HG03439 (cell line): Measurements from ENCODE around the gene RNF11.

Source experiments
- ATAC-seq: cut with Tn5 transposase; IDR thresholded peaks from one replicate; pipeline ENCODE4 v1.9.1; 2021; ENCODE audit warnings: mild to moderate bottlenecking, moderate library complexity; ENCODE audit not compliant: unreplicated experiment

The RNF11 gene

GRCh38 chr1:51263147-51263877 lies 27.2 kb downstream of the RNF11 start:
- ATAC-seq = no peak

DNA sequence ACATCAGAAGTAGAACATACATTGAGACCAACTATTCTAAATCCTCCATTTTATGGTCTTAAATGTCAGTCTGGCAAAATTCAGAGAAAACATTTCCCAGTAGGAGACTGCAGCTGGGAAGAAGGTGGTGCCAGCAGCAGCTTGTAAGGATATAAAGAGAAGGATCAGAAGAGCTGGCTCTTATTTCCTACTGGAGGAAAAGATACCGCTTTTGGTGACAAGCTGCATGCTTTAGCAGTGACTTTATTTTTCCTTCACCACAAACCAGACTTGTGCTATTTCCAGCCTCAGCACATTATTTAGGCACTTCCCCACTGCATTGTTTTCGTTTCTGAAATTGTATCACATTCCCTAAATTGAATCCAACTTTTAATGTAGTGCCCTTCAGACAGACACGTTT lies 28.4 kb downstream of the RNF11 start:
- ATAC-seq = no peak

GRCh38 chr1:51265618-51266017 lies 29.5 kb downstream of the RNF11 start:
- ATAC-seq = no peak

DNA sequence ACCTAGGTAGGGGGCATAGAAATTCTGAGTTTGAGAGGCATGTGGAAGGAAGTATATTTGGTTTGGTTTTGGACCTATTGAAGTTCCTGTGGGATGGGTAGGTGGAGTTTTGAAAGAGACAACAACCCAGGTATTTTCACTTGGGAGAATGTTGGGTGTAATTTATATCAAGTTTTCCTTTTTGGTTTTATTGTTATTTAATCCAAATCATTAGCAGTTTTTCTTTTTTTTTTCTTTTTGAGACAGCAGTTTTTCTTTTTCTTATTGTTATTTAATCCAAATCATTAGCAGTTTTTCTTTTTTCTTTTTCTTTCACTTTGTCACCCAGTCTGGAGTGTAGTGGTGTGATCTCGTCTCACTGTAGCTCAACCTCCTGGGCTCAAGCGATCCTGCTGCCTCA lies 30.1 kb downstream of the RNF11 start:
- ATAC-seq = no peak

DNA sequence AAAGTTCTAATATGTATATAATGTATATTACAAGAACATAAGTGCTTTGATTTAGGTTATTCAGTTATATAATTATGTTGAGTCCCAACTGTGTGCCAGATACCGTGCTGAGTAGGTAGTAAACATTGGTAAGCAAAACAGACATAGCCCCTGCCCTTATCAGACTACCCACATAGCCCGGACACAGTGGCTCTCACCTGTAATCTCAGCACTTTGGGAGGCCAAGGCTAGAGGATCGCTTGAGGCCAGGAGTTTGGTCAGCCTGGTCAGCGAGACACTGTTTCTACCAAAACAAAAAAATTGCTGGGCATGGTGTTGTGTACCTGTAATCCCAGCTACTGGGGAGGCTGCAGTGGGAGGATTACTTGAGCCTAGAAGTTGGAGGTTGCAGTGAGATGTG lies 30.7 kb downstream of the RNF11 start:
- no peak for ATAC-seq

GRCh38 chr1:51268634-51269033 lies 32.6 kb downstream of the RNF11 start:
- no peak for ATAC-seq

DNA sequence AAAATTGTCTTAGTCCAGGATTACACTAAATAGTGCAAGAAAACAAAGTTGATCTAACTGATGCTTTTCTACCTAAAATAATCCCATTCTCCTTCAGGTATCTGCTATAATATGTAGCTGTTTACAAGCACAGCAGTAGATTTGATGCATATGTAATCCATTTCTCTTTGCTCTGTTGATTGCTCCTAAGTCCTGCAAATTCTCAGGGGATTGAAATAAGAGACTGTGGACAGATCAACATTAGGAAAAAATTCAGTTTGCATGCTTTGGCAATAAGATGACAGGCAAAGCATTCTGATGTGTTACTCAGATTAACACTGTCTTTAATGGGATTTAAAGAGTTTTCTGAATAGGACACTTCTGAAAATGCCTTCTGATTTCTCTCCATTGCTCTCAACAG lies 34.7 kb downstream of the RNF11 start:
- ATAC-seq = no peak

DNA sequence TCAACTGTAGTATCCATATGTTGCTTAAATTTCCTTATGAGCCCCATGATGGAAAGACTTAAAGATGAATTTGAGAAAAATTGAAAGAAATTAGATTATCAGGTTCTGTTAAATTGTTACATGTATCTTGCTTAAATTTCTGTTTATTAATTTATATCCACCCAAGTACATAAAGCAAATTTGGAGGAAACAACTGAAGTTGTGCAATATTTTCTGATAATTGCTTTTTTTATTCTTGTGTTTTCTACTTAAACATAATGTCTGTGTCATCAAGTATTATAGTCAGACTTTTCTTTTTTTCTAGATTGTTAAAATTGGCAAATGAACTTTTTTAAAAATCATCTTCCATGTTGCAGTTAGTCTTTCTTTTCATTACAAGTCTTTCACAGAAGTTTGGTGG lies 36.8 kb downstream of the RNF11 start:
- no peak for ATAC-seq

- ATAC-seq = no peak
Observed at GRCh38 chr1:51274676-51275075, 38.6 kb downstream of the RNF11 start.

DNA sequence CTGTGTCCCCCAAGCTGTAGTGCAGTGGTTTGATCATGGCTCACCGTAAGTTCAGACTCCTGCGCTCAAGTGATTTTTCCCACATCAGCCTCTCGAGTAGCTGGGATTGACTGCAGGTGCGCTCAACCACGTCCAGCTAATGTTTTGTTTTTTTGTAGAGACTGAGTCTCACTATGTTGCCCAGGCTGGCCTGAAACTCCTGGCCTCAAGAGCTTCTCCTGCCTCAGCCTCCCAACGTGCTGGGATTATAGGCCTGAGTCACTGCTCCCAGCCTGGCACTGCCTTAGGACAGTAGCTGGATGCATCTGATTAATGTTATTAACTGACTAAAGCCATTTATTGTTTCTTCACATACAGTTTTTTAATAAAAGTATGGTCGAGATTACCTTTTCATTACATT lies 40.2 kb downstream of the RNF11 start:
- ATAC-seq = no peak

GRCh38 chr1:51280321-51280978 lies 44.4 kb downstream of the RNF11 start:
- ATAC-seq = no peak

DNA sequence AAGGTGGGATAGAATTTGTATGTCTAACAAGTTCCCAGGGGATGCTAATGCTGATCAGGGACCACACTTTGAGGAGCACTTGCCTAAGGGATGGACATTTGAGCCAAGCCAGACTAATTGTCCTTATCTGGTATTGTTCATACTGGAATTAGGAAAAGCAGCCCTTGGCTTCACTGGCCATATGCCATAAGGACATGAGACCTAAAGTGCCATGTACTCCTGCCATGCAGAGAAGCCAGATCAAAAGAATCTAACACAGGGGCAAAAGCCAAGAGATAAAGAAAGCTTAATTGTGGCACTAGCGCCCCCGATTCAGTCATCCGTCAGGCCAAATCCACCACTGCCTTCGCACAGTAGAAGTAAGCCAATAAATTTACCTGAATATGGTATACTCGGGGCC lies 45.7 kb downstream of the RNF11 start:
- no peak for ATAC-seq

- no peak for ATAC-seq
Observed at GRCh38 chr1:51282605-51283004, 46.5 kb downstream of the RNF11 start.

DNA sequence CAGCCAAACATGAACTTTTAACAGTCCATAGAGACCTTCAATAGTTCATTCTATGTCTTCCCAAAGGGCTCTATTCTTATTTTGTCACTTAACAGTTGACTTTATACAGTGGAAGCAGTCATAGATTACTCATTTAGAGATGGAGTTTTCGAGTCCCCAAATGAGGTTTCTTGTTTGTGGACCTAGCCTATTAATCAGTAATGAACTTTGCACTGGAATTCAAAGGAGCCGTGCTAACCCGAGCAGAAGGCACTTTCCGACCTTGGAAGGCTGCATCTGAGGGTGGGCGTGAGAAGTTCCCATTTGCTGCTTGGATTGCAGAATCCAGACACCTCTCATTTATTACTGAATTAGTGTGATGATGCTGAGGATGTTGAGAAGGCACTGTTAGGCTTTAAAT lies 47.9 kb downstream of the RNF11 start:
- no peak for ATAC-seq

DNA sequence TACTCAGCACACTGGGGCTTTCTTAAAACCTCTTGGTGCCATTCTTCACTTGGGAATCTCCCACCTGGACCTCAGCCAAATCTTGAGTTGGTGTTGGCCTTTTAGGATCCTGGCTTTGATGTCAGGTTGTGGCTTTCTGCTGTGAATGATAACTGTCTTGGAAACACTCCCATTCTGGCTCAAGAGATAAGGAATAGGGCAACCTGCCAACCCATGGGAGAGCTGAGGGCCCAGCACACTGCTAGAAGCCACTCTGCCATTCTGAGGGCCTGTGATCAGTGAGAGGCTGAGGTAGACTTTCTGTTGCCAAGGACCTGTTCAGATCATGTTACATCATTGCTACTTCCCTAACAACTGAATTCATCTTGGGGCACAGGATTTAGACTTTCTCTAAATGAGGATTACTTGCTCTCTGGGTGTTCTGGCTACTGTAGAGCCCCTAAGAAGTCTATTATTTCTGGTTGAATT lies 48.4 kb downstream of the RNF11 start:
- peak; percentile 35 for ATAC-seq

DNA sequence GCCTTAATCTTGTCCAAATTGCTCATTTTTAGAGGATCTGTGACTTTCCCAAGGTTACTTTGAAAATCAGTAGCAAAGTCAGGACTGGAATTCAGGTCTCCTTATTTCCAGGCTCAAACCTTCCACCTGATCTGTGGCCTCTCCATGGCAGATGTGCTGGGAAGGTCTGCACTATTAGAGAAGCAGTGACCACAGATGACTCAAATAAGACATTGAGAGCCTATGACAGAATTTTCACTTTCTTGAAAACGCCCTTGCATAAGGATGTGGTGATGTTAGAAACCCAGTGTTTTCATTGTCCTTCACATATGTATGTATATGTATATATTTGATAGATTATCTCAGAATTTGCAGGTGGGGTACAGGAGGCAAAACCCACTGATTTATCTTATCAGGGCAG lies 49.0 kb downstream of the RNF11 start:
- peak; percentile 90 for ATAC-seq

GRCh38 chr1:51287966-51288365 lies 51.9 kb downstream of the RNF11 start:
- no peak for ATAC-seq

GRCh38 chr1:51288578-51288977 lies 52.5 kb downstream of the RNF11 start:
- ATAC-seq = no peak

GRCh38 chr1:51289676-51290488 lies 53.8 kb downstream of the RNF11 start:
- no peak for ATAC-seq

- ATAC-seq = no peak
Observed at GRCh38 chr1:51290489-51290847, 54.4 kb downstream of the RNF11 start.

DNA sequence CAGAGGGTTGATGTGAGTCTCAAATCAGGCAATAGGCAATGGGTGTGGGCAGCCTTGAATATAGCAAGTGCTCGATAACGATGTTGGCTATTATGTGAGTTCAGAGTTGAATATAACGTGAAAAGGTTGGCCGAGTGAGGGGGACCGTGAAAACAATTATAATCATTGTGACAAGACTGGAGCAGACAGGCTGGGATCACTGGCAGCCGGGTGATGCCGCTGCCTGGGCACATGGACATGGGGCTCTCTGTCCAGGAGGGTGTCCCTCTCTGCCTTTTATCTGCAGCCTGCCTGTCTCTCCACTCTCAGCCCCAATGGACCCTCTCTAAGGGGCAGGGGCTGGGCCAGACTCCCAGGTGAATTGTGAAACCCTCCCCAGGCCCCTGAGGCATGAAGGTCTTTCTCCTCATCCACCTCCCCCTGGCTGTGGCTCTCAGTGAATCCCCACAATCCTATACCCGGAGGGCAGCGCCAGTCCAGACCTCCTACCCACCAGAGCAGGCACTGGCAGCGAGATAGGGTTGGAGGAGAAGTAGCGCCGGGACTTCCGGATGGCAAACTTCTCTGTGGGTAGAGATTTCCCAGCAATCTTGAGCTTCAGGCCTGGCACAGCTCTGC lies 57.9 kb downstream of the RNF11 start:
- no peak for ATAC-seq
